GM18861 (cell line): ENCODE results near the gene LONP1.

ENCODE experiments used
- ATAC-seq: cut with Tn5 transposase; IDR thresholded peaks from one replicate; pipeline ENCODE4 v1.9.1; 2021; ENCODE audit not compliant: unreplicated experiment

LONP1 gene

DNA sequence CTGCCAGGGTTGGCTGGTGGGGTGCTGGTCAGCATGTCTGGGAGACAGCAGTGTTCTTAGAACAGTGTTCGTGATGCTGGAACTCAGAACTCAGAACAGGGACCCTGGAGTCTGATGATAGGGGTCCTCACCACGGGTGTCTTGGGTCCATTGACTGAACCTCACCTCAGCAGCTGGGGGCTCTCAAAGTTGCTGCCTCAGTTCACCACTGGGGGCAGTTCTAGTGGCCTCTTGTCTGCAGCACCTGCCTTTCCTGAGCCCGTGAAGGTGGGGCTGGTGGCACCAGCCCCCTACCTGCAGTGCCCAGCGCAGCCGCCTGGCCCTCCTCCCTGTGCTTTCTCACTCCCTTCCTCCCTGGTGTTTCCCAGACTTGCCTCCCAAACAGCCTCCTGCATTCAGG is 68.6 kb downstream of the LONP1 start:
- ATAC-seq, result no peak

DNA sequence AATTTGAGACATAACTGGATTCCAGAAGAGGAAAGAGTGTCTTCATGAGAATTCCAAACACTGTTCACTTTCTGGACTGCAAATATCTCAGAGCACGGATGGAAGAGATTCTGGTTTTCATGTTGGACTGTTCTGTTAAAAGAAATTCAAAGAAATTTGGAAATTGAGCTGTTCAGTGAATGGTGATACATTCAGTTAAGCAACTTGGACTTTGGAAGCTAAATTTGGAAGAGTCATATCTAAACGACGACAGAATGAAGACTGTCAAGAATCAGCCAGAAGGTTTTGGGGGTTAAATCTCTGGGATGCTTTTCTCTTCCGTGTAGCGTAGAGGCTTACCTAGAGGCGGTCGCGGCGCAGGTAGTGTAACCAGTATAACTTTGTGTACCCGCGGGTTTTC is 71.5 kb downstream of the LONP1 start:
- ATAC-seq, result no peak

GRCh38 chr19:5646703-5647102 is 73.2 kb downstream of the LONP1 start:
- ATAC-seq, result no peak

- ATAC-seq, result no peak
Measured at GRCh38 chr19:5645409-5645808, 74.5 kb downstream of the LONP1 start.

- ATAC-seq, result no peak
Measured at GRCh38 chr19:5644037-5644436, 75.9 kb downstream of the LONP1 start.

DNA sequence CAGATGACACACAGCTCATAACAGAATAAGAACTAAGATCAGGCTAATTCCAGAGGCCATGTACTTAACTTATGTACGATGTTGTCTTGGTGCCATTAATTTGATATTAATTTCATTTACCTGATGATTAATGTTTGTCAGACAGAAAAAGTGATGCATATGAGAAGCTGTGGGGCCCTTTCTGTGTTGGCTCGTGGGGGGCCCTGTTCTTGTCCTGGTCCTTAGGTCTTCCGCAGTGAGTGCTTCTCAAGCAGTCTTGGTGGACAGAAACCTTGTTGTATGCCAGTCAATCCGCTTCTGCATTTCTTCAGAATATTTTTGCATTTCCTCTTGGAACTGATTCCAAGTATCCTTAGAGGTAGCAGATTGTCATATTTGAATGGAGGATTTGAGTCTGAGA is 76.9 kb downstream of the LONP1 start:
- no peak for ATAC-seq

GRCh38 chr19:5642204-5642603 is 77.7 kb downstream of the LONP1 start:
- no peak for ATAC-seq
